Measurements from ENCODE around the gene SYNGR1.
"Not testable (repeated sequence)": the region's sequence is repeated elsewhere in the genome, so short reads cannot be mapped to it uniquely, and the experiment has no call there.

SYNGR1 gene

GRCh38 chr22:39352306-39352891, 2.6 kb downstream of the SYNGR1 start:
- Histone ChIP-seq H3K27me3 (ENCODE audit: insufficient read depth, low read length) (no peaks in the 10 kb centered on the region), H4K8ac (ENCODE audit: low read depth, low read length) (no peak overlapping the region), H3K79me2 (ENCODE audit: control insufficient read depth, insufficient read depth, low read length, poor library complexity) (peaks cover 10% of the 10 kb centered on the region), H2AK5ac (ENCODE audit: low read length) (no peak overlapping the region), H3K9ac (ENCODE audit: low read length) (no peak overlapping the region), H3K18ac (ENCODE audit: low read length) (no peak overlapping the region), H2BK12ac (ENCODE audit: low read length) (no peak overlapping the region), H2BK5ac (ENCODE audit: low read depth, low read length, poor library complexity) (no peak overlapping the region), H3K79me1 (ENCODE audit: low read length) (peaks cover 26% of the 10 kb centered on the region), H3K4me3 (ENCODE audit: low read depth, low read length) (no peak overlapping the region), H3K27ac (ENCODE audit: low read depth, low read length) (peak overlapping the region; percentile 70), H4K91ac (ENCODE audit: low read depth, low read length) (no peak overlapping the region), H3K4me1 (ENCODE audit: control insufficient read depth in 1 of 2, insufficient read depth in 2 of 2, low read length in 2 of 2) (peaks cover 26 to 31% of the 10 kb centered on the region in 2 experiments), H3K4ac (ENCODE audit: low read depth, low read length) (no peak overlapping the region), H3K36me3 (ENCODE audit: control insufficient read depth in 1 of 2, insufficient read depth in 2 of 2, low read length in 2 of 2) (no peaks in the 10 kb centered on the region), H2BK120ac (ENCODE audit: insufficient read depth, low read length, poor library complexity) (no peak overlapping the region), H3K23ac (ENCODE audit: low read length) (no peak overlapping the region), H3K14ac (ENCODE audit: low read length) (no peak overlapping the region), H2AFZ (ENCODE audit: insufficient read depth, low read length, poor library complexity) (no peak overlapping the region), H4K12ac (ENCODE audit: low read depth, low read length) (no peak overlapping the region), H3K4me2 (ENCODE audit: low read length) (no peak overlapping the region), H3K9me3 (ENCODE audit: insufficient read depth, low read depth, low read length) (peaks cover 1% of the 10 kb centered on the region)
- WGBS (ENCODE audit: extremely low coverage, insufficient coverage, insufficient read length), result no CpG with 5 or more reads among the region's 7 CpGs
- no peak for DNase-seq

- Histone ChIP-seq H2AK5ac (ENCODE audit: low read length) (peak overlapping the region; percentile 89), H3K27me3 (ENCODE audit: insufficient read depth, low read length) (no peaks in the 10 kb centered on the region), H3K14ac (ENCODE audit: low read length) (peak overlapping the region; percentile 8), H3K4me3 (ENCODE audit: low read depth, low read length) (no peak overlapping the region), H3K9ac (ENCODE audit: low read length) (no peak overlapping the region), H2AFZ (ENCODE audit: insufficient read depth, low read length, poor library complexity) (no peak overlapping the region), H4K12ac (ENCODE audit: low read depth, low read length) (no peak overlapping the region), H2BK12ac (ENCODE audit: low read length) (peak overlapping the region; percentile 6), H4K8ac (ENCODE audit: low read depth, low read length) (peak overlapping the region; percentile 17), H3K23ac (ENCODE audit: low read length) (no peak overlapping the region), H4K91ac (ENCODE audit: low read depth, low read length) (peak overlapping the region; percentile 11), H3K4me1 (ENCODE audit: control insufficient read depth in 1 of 2, insufficient read depth in 2 of 2, low read length in 2 of 2) (peaks cover 26 to 31% of the 10 kb centered on the region in 2 experiments), H3K79me1 (ENCODE audit: low read length) (peaks cover 26% of the 10 kb centered on the region), H3K9me3 (ENCODE audit: insufficient read depth, low read depth, low read length) (peaks cover 1% of the 10 kb centered on the region), H3K27ac (ENCODE audit: low read depth, low read length) (no peak overlapping the region), H3K4ac (ENCODE audit: low read depth, low read length) (no peak overlapping the region), H3K36me3 (ENCODE audit: control insufficient read depth in 1 of 2, insufficient read depth in 2 of 2, low read length in 2 of 2) (no peaks in the 10 kb centered on the region), H3K79me2 (ENCODE audit: control insufficient read depth, insufficient read depth, low read length, poor library complexity) (peaks cover 10% of the 10 kb centered on the region), H3K4me2 (ENCODE audit: low read length) (no peak overlapping the region), H2BK120ac (ENCODE audit: insufficient read depth, low read length, poor library complexity) (no peak overlapping the region), H2BK5ac (ENCODE audit: low read depth, low read length, poor library complexity) (no peak overlapping the region), H3K18ac (ENCODE audit: low read length) (peak overlapping the region; percentile 9)
- no peak for DNase-seq
- no CpG with 5 or more reads among the region's 9 CpGs for WGBS (ENCODE audit: extremely low coverage, insufficient coverage, insufficient read length)
These were observed 3.6 kb downstream of the SYNGR1 start for GRCh38 chr22:39353346-39353745.

GRCh38 chr22:39355080-39355479, 5.3 kb downstream of the SYNGR1 start:
- H2AFZ ChIP-seq (ENCODE audit: insufficient read depth, low read length, poor library complexity), result no peak overlapping the region
- no peak for DNase-seq
- no CpG with 5 or more reads among the region's 12 CpGs for WGBS (ENCODE audit: extremely low coverage, insufficient coverage, insufficient read length)
- H3K27me3 ChIP-seq (ENCODE audit: insufficient read depth, low read length), result no peaks in the 10 kb centered on the region
- no peak overlapping the region for H3K9ac ChIP-seq (ENCODE audit: low read length)
- H2BK120ac ChIP-seq (ENCODE audit: insufficient read depth, low read length, poor library complexity), result no peak overlapping the region
- H3K9me3 ChIP-seq (ENCODE audit: insufficient read depth, low read depth, low read length), result no peaks in the 10 kb centered on the region
- H4K91ac ChIP-seq (ENCODE audit: low read depth, low read length), result no peak overlapping the region
- H3K23ac ChIP-seq (ENCODE audit: low read length), result no peak overlapping the region
- no peak overlapping the region for H2BK5ac ChIP-seq (ENCODE audit: low read depth, low read length, poor library complexity)
- H3K4me3 ChIP-seq (ENCODE audit: low read depth, low read length), result no peak overlapping the region
- H4K12ac ChIP-seq (ENCODE audit: low read depth, low read length), result no peak overlapping the region
- no peak overlapping the region for H3K14ac ChIP-seq (ENCODE audit: low read length)
- no peak overlapping the region for H2BK12ac ChIP-seq (ENCODE audit: low read length)
- H3K79me2 ChIP-seq (ENCODE audit: control insufficient read depth, insufficient read depth, low read length, poor library complexity), result peaks cover 6% of the 10 kb centered on the region
- H3K4me1 ChIP-seq (ENCODE audit: control insufficient read depth in 1 of 2, insufficient read depth in 2 of 2, low read length in 2 of 2), result peaks cover 23 to 24% of the 10 kb centered on the region in 2 experiments
- H3K18ac ChIP-seq (ENCODE audit: low read length), result no peak overlapping the region
- H3K4ac ChIP-seq (ENCODE audit: low read depth, low read length), result no peak overlapping the region
- H2AK5ac ChIP-seq (ENCODE audit: low read length), result no peak overlapping the region
- no peak overlapping the region for H3K4me2 ChIP-seq (ENCODE audit: low read length)
- peaks cover 20% of the 10 kb centered on the region for H3K79me1 ChIP-seq (ENCODE audit: low read length)
- no peak overlapping the region for H4K8ac ChIP-seq (ENCODE audit: low read depth, low read length)
- no peaks in the 10 kb centered on the region for H3K36me3 ChIP-seq (ENCODE audit: control insufficient read depth in 1 of 2, insufficient read depth in 2 of 2, low read length in 2 of 2)
- no peak overlapping the region for H3K27ac ChIP-seq (ENCODE audit: low read depth, low read length)

- H3K4me3 ChIP-seq (ENCODE audit: low read depth, low read length); H2BK12ac ChIP-seq (ENCODE audit: low read length); H2BK5ac ChIP-seq (ENCODE audit: low read depth, low read length, poor library complexity); H3K23ac ChIP-seq (ENCODE audit: low read length); H2AFZ ChIP-seq (ENCODE audit: insufficient read depth, low read length, poor library complexity); H3K36me3 ChIP-seq (ENCODE audit: control insufficient read depth in 1 of 2, insufficient read depth in 2 of 2, low read length in 2 of 2); H2BK120ac ChIP-seq (ENCODE audit: insufficient read depth, low read length, poor library complexity); DNase-seq; H3K9ac ChIP-seq (ENCODE audit: low read length); H3K9me3 ChIP-seq (ENCODE audit: insufficient read depth, low read depth, low read length); H3K27me3 ChIP-seq (ENCODE audit: insufficient read depth, low read length); H3K27ac ChIP-seq (ENCODE audit: low read depth, low read length); H4K12ac ChIP-seq (ENCODE audit: low read depth, low read length); H2AK5ac ChIP-seq (ENCODE audit: low read length); H3K14ac ChIP-seq (ENCODE audit: low read length); H3K4me2 ChIP-seq (ENCODE audit: low read length); H4K8ac ChIP-seq (ENCODE audit: low read depth, low read length); H4K91ac ChIP-seq (ENCODE audit: low read depth, low read length); H3K18ac ChIP-seq (ENCODE audit: low read length); H3K4ac ChIP-seq (ENCODE audit: low read depth, low read length); H3K79me2 ChIP-seq (ENCODE audit: control insufficient read depth, insufficient read depth, low read length, poor library complexity): not testable (repeated sequence)
- Histone ChIP-seq H3K4me1 (ENCODE audit: control insufficient read depth in 1 of 2, insufficient read depth in 2 of 2, low read length in 2 of 2) (peaks cover 23 to 24% of the 10 kb centered on the region in 2 experiments), H3K79me1 (ENCODE audit: low read length) (peaks cover 15% of the 10 kb centered on the region)
- no CpG with 5 or more reads among the region's 14 CpGs for WGBS (ENCODE audit: extremely low coverage, insufficient coverage, insufficient read length)
These were observed 6.0 kb downstream of the SYNGR1 start for GRCh38 chr22:39355805-39356204.

Data from trophoblast cell (in vitro differentiated cells and primary cell).